Non-pigmented ciliary epithelial cell (primary cell): ENCODE data around the gene FREY1.
A peak's percentile ranks its signal among the peaks of the same experiment; 100 is the strongest.

Experiments used
- DNase-seq: peaks from one replicate; pipeline ENCODE4 v3.0.0-alpha.2; 2010; ENCODE audit warnings: low read depth

The FREY1 gene

GRCh38 chr11:45894555-45895247 is 12.4 kb downstream of the FREY1 start:
- DNase-seq: no peak

- no peak for DNase-seq
Observed at GRCh38 chr11:45892856-45893255, 14.2 kb downstream of the FREY1 start.

- DNase-seq: no peak
Observed at GRCh38 chr11:45890886-45891550, 16.1 kb downstream of the FREY1 start.

- DNase-seq: no peak
Observed at GRCh38 chr11:45889966-45890365, 17.1 kb downstream of the FREY1 start.

GRCh38 chr11:45889555-45889954 is 17.5 kb downstream of the FREY1 start:
- no peak for DNase-seq

GRCh38 chr11:45887587-45887986 is 19.5 kb downstream of the FREY1 start:
- DNase-seq: no peak

GRCh38 chr11:45886816-45887520 is 20.1 kb downstream of the FREY1 start:
- DNase-seq: no peak

- DNase-seq: no peak
Observed at GRCh38 chr11:45885921-45886721, 20.9 kb downstream of the FREY1 start.

- no peak for DNase-seq
Observed at GRCh38 chr11:45885274-45885920, 21.7 kb downstream of the FREY1 start, which contains the start of gene MAPK8IP1. Gene MAPK8IP1 (plus strand): TSS chr11:45885651. CDS start chr11:45885821, 170 bp downstream.

- DNase-seq: no peak
Observed at GRCh38 chr11:45884596-45885185, 22.4 kb downstream of the FREY1 start.

- DNase-seq: no peak
Observed at GRCh38 chr11:45881708-45882368, 25.2 kb downstream of the FREY1 start.

GRCh38 chr11:45880772-45881570 is 26.1 kb downstream of the FREY1 start:
- no peak for DNase-seq

- no peak for DNase-seq
Observed at GRCh38 chr11:45879803-45880686, 27.0 kb downstream of the FREY1 start.

GRCh38 chr11:45877845-45878244 is 29.2 kb downstream of the FREY1 start:
- DNase-seq: no peak

GRCh38 chr11:45877221-45877620 is 29.9 kb downstream of the FREY1 start:
- no peak for DNase-seq

GRCh38 chr11:45876401-45876800 is 30.7 kb downstream of the FREY1 start:
- no peak for DNase-seq

- peak; percentile 86 for DNase-seq
Observed at GRCh38 chr11:45872651-45873356, 34.3 kb downstream of the FREY1 start.

GRCh38 chr11:45871638-45872037 is 35.4 kb downstream of the FREY1 start:
- DNase-seq: no peak
